HUDEP-2 (cell line): Measurements from ENCODE around the gene UHRF1.
"Not testable (repeated sequence)": the region's sequence is repeated elsewhere in the genome, so short reads cannot be mapped to it uniquely, and the experiment has no call there.

Experiments
- DNase-seq, 76 experiments: peaks; one replicate each; lab custom pipeline; 2025; ENCODE audit not compliant: unreplicated experiment in 76 of 76; lab: John Stamatoyannopoulos, UW

The UHRF1 gene

GRCh38 chr19:4969772-4970531, 60.7 kb downstream of the UHRF1 start:
- DNase-seq: peak in 6 of 76 experiments; percentile 16 to 55 (median 36)

- peak in 5 of 76 experiments; percentile 15 to 39 (median 29) for DNase-seq
Measured at GRCh38 chr19:4970558-4971423, 61.5 kb downstream of the UHRF1 start.

GRCh38 chr19:4971424-4971793, 62.1 kb downstream of the UHRF1 start:
- DNase-seq: peak in 22 of 76 experiments; percentile 16 to 42 (median 28)

DNA sequence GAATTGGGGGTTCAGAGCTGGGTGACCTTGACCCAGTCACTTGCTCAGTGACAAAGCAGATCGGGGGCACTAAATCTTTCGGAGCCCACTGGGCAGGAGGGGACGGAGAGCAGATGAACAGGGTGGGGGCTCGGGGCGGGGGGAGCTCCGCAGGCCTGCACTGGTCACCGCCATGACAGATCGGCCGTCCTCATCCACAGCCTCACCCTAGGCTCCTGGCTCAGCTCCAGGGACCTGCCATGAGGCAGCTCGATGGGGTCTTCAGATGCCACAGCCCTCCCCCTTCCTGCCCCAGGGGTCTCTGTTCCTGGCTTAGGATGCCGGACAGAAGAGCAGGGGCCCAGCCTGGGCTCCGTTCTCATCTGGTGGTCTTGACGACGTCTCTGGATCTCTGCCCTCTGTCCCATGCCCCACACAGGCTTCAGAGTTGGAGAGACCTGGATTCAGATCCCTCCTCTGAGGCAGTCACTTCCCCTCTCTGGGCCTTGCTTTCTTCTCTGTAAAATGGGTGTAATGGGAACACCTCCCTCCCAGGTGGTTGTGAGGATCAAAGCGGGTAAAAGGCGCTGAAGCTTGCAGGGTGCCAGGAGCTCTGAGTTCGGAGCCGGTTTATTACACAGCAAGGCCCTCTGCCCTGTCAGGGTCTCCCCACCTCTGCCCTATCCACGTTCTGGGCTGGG, 62.7 kb downstream of the UHRF1 start:
- no peak for DNase-seq

GRCh38 chr19:4972509-4973230, 63.4 kb downstream of the UHRF1 start:
- no peak for DNase-seq

GRCh38 chr19:4974880-4975469, 65.7 kb downstream of the UHRF1 start:
- peak in 5 of 76 experiments; percentile 14 to 34 (median 15) for DNase-seq

DNA sequence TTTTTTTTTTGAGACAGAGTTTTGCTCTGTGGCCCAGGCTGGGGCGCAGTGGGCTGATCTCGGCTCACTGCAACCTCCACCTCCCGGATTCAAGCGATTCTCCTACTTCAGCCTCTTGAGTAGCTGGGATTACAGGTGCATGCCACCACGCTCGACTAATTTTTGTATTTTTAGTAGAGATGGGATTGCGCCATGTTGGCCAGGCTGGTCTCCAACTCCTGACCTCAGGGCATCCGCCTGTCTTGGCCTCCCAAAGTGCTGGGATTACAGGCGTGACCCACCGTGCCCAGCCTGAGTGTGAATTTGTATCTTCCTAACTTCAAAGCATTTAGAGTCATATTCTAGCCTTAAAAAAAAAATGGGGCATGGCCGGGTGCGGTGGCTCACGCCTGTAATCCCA, 66.3 kb downstream of the UHRF1 start:
- DNase-seq: not testable (repeated sequence)

- DNase-seq: no peak
Measured at GRCh38 chr19:4976401-4977298, 67.3 kb downstream of the UHRF1 start.

- peak in 1 of 76 experiments; percentile 24 for DNase-seq
Measured at GRCh38 chr19:4977299-4978174, 68.2 kb downstream of the UHRF1 start.

DNA sequence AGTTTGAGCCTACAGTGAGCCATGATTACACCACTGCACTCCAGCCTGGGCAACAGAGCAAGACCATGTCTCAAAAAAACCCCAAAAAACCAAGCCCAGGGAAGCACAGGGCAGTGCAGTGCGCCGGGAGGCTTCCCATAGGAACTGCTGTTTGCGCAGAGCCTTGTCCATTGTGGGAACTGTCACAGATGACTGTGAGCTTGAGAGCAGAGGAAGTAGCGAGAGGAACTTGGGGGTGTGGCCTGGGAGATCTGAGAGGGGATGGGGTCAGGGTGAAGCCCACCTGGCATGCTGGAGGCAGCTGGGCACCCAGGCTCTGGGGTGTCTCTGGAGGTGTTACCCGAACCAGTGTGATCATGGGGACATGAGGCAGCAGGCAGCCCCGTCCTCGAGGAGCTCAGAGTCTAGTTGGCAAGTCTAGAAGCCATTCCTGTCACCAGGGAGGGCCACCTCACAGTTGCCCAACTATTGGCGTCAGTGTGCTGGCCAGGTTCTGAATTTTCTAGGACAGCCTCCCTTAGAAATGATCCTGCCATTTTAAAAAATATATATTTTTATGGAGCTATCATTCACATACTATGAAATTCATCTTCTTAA, 70.0 kb downstream of the UHRF1 start:
- no peak for DNase-seq

- no peak for DNase-seq
Measured at GRCh38 chr19:4980067-4980466, 70.8 kb downstream of the UHRF1 start.

DNA sequence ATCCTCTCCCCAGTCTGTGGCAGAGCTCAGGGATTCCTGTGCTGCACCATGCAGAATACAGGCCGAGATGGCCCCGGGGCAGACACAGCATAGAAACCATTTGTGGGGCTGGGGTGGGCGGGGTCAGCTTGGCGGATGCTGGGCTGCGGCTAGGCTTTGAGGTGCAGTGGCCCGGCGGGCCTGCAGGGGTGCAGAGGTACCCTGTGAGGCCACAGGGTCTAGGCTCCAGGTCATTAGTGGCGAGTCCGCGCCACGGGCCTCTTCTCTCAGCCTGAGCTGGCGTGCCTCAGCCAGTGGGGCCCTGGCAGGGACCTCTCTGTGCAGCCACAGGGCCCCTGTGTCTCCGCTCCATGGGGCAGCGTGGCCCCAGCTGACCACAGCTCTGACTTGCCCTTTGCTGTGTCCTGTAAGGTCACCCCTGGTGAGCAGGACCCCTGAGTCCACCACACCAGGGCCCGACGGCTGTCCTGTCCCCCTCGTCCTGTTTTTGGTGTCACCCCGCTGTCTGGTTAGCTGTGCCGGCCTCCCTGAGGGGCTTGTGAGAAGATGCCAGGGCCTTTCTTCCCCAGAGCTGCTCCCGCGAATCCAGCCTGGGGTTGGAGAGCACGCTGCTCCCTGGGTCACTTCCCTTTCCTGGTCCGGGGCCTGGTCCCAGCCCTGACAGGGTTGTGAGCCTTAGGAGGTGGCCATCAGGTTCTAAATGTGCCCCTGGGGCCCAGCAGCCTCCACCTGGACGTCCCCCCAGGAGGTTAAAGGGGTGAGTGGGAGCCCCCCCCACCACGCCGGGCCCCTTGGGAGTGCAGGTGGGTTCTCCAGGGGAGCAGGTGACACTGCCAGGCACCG, 71.8 kb downstream of the UHRF1 start:
- peak in 1 of 76 experiments; percentile 13 for DNase-seq

GRCh38 chr19:4981681-4981958, 72.3 kb downstream of the UHRF1 start:
- DNase-seq: no peak

- DNase-seq: no peak
Measured at GRCh38 chr19:4983346-4984105, 74.2 kb downstream of the UHRF1 start.

- DNase-seq: no peak
Measured at GRCh38 chr19:4984106-4984380, 74.7 kb downstream of the UHRF1 start.

GRCh38 chr19:4984438-4984990, 75.2 kb downstream of the UHRF1 start:
- no peak for DNase-seq
